Measurements from ENCODE around the gene TMIGD2.
"Not testable (repeated sequence)": the region's sequence is repeated elsewhere in the genome, so short reads cannot be mapped to it uniquely, and the experiment has no call there.

The TMIGD2 gene

GRCh38 chr19:4302243-4302640 is at the start of gene TMIGD2:
TMIGD2 (minus strand) TSS chr19:4302389; CDS start chr19:4302385, 4 bp downstream.
- DNase-seq: peak; percentile 28

- no peak for DNase-seq
Measured at GRCh38 chr19:4350726-4351125, 48.5 kb upstream of the TMIGD2 start.

DNA sequence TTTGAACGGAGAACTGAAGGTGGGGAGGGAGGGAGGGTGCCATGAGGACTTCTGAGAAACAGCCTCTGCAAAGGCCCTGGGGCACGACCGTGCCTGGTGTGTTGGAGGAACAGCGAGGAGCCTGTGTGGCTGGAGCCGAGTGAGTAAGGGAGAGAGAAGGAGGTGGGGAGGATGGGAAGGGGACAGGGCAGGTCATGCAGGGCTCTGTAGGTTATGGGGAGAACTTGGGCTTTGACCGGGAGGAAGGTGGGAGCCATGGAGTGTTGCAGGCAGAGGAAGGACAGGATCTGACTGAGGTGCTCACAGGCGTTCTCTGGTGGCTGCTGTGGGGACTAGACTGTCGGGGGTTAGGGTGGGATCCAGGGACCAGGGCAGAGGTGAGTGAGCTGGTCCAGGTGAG is 47.9 kb upstream of the TMIGD2 start:
- no peak for DNase-seq

DNA sequence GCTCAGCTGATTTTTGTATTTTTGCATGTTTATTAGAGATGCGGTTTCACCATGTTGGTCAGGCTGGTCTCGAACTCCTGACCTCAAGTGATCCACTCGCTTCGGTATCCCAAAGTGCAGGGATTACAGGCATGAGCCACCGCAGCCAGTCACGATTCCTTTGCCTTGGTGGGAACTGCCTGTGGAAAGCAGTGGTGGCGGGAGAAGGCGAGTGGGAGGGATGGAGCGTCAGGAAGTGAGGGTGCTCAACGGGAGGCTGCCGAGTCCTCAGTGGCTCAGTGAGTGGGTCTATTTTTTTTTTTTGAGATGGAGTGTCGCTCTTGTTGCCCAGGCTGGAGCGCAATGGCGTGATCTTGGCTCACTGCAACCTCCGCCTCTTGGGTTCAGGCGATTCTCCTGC is 47.0 kb upstream of the TMIGD2 start:
- not testable (repeated sequence) for DNase-seq

GRCh38 chr19:4347521-4347920 is 45.3 kb upstream of the TMIGD2 start:
- no peak for DNase-seq

DNA sequence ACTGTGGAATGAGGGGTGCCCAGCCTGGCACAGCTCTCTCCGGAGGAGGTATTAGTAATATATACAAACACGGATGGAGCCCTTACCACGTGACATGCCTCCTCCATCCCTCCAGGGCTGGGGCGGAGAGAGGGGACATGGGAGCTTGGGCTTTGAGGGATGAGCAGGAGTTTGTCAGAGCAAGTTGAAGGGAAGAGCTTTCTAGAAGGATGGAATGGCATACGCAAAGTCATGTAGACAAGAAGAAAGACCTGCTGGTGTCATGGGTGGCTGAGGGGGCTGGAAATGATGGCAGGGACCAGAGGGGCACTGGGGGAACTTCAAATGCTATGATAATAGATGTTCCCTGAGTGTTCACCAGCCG is 43.8 kb upstream of the TMIGD2 start:
- no peak for DNase-seq

DNA sequence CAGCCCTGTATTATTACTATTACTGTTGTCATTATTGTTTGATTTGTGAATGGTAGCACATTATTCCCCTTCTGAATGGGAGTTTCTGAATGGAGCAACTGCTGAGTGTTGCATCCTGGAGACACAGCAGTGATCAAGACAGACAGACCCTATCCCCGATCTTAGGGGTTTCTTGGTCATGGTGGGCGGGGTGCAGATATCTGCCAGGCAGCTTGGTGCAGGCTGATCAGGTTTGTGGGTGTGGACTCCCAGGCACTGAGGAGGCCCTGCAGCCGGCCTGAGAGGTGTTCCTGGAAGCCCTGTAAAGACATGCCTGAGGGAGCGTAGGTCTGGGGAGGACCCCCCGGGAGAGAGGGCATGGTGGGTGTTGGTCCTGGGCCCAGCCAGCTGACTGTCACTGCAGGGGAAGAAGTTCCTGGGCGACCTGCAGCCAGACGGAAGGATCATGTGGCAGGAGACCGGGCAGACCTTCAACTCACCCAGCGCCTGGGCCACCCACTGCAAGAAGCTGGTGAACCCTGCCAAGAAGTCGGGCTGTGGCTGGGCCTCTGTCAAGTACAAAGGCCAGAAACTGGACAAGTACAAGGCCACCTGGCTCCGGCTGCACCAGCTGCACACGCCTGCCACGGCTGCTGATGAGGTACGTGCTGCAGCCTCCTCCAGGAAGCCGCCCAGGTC is 43.3 kb upstream of the TMIGD2 start:
- DNase-seq: no peak

DNA sequence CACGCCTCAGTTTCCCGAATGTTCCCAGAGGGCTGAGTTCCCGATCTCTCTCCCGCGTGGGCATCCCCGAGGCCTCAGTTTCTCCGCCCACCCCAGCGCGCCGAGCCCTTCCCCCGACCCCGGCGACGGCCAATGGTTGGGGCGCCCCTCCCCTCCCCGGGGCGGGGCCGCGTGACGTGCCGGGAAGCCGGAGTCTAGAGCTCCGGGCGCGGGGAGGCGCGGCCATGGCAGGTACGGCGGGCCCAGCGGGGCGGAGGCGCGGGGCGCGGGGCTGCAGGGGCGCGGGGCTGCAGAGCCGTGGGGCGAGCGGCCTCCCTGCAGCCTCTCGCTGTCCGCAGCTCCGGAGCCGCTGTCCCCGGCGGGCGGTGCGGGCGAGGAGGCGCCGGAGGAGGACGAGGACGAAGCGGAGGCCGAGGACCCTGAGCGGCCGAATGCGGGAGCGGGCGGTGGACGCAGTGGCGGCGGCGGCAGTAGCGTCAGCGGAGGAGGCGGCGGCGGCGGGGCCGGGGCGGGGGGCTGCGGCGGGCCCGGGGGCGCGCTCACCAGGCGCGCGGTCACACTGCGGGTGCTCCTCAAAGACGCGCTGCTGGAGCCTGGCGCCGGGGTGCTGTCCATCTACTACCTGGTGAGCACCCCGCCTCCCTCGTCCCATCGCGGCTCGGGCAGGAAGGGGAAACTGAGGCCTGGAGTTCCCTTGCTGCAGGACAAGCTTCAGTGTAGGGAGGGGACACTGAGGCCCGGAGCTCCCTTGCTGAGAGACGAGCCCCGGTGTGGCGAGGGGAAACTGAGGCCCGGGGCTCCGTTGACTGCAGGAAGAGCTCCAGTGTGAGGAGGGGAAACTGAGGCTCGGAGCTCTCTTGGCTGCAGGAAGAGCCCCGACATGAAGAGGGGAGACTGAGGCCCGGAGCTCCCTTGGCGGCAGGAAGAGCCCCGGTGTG is 41.5 kb upstream of the TMIGD2 start, which contains the start of gene MPND:
Gene MPND, plus strand, starts transcription at position 193 of the 938 bp plus-strand sequence. Its CDS starts 32 bp downstream, at position 225.
- peak; percentile 94 for DNase-seq

GRCh38 chr19:4342615-4343369 is 40.6 kb upstream of the TMIGD2 start:
- peak; percentile 95 for DNase-seq

- no peak for DNase-seq
Measured at GRCh38 chr19:4342314-4342614, 40.1 kb upstream of the TMIGD2 start.

GRCh38 chr19:4338441-4339355 is 36.5 kb upstream of the TMIGD2 start, which contains the start of gene STAP2:
STAP2 (minus strand) TSS chr19:4338827; CDS start chr19:4338753, 74 bp downstream.
- DNase-seq: peak; percentile 36

- DNase-seq: no peak
Measured at GRCh38 chr19:4337906-4338440, 35.8 kb upstream of the TMIGD2 start.

GRCh38 chr19:4334929-4335570 is 32.9 kb upstream of the TMIGD2 start:
- no peak for DNase-seq

- DNase-seq: no peak
Measured at GRCh38 chr19:4329858-4330257, 27.7 kb upstream of the TMIGD2 start.

DNA sequence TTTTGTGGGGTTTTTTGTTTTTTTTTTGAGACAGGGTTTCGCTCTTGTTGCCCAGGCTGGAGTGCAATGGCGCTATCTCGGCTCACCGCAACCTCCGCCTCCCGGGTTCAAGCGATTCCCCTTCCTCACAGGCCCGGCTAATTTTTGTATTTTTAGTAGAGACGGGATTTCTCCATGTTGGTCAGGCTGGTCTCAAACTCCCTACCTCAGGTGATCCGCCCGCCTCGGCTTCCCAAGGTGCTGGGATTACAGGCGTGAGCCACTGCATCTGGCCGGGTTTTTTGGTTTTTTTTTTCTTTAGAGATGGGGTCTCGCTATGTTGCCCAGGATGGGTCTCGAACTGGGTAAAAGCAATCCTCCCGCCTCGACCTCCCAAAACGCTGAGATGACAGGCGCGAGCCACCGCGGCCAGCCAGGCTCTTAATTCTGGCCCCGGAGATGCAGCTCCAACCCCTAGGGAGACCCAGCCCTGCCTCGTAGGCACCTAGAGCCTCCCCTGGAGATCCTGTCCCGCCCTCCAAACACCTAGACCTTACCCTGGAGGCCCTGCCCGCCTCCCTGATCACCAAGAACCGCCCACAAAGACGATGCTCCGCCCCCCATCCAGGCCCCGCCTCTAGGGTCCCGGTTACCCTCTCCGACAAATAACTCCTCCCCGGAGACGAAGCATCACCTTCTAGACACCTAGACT is 26.9 kb upstream of the TMIGD2 start:
- DNase-seq: peak; percentile 84

DNA sequence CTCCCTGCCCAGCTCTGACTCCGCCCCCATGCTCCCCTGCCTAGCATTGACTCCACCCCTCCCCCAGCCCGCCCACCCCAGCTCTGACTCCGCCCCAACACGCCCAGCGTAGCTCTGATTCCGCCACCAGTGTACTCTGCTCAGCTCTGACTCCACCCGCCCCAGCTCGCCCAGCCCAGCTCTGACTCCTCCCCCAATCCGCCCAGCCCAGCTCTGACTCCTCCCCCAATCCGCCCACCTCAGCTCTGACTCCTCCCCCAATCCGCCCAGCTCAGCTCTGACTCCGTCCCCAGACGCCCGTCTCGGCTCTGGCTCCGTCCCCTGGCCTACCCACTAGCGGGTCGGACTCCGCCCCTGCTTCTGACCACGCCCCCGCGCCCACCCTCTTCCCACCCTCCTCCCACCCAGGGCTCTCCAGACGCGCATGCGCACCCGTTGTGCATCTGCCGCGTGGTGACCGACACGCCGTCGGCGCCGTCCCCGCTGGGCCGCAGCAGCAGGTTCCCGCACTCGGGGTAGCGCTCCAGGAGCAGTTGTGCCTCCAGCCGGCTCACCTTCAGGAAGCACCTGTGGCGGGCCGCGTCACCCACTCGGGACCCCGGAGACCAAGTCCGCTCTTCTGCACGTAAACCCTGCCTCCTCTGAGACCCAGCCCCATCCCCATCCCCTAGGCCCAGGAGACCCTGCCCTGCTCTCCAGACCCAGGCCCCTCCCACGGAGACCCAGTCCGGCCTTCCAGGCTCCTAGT is 26.2 kb upstream of the TMIGD2 start:
- DNase-seq: peak; percentile 99

DNA sequence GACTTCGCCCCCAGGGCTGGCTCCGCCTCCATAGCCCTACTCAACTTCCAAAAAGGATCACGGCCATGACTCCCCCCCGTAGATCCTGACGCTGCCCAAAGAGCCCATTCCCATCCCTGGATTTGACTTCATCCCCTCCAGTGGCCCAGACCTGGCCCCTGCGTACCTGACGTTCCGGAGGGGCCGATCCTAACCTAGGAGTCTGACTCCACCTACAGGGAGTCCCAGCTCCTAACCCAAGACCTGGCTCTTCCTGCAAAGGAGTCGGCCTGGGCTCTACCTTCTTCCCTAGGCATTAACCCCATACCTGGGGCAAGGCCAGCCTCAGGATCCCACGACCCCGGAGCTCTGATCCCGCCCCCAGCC is 25.7 kb upstream of the TMIGD2 start:
- no peak for DNase-seq

- peak; percentile 96 for DNase-seq
Measured at GRCh38 chr19:4327252-4327876, 25.2 kb upstream of the TMIGD2 start.

- DNase-seq: peak; percentile 29
Measured at GRCh38 chr19:4326837-4327251, 24.7 kb upstream of the TMIGD2 start.

Measured in activated CD4-positive, alpha-beta T cell treated with anti-CD3 and anti-CD28 coated beads for 48 hours (primary cell).